HepG2 (cell line): ENCODE data around the gene PHF2. TPM values are rescaled to one million over a fixed set of nuclear protein-coding genes. Genes with fewer than 3 reads are reported as not detected.

Experiments
- ARHGAP35 ChIP-seq: sonication (generic); formaldehyde crosslinking; IDR thresholded peaks from 2 replicates; pipeline ENCODE4 v1.9.0; 2022; ENCODE audit warnings: mild to moderate bottlenecking, inconsistent platforms, moderate library complexity, missing genetic modification reagents, borderline replicate concordance
- ARID5B ChIP-seq: IDR thresholded peaks from 2 replicates; pipeline ENCODE4 v1.4.0; 2020; ENCODE audit warnings: mild to moderate bottlenecking, missing genetic modification reagents
- EZH2 ChIP-seq: conservative IDR thresholded peaks from 2 replicates; pipeline ENCODE4 v1.6.1; 2012; ENCODE audit warnings: mild to moderate bottlenecking, low read depth, low read length, moderate library complexity
- HNF4A ChIP-seq: sonication (generic); formaldehyde crosslinking; IDR thresholded peaks from 2 replicates; pipeline ENCODE4 v1.4.0; 2020; ENCODE audit warnings: missing genetic modification reagents
- MBNL3 ChIP-seq: fragments of 250-450 bp; sonication (Bioruptor Pico); conservative IDR thresholded peaks from 2 replicates; pipeline ENCODE4 v1.8.0; 2022; ENCODE audit warnings: mild to moderate bottlenecking, inconsistent platforms
- PHF8 ChIP-seq: sonication (generic); formaldehyde crosslinking; IDR thresholded peaks from 2 replicates; pipeline ENCODE4 v1.5.0; 2020; ENCODE audit warnings: missing genetic modification reagents
- SAP130 ChIP-seq: IDR thresholded peaks from 2 replicates; pipeline ENCODE4 v1.6.1; 2016; ENCODE audit warnings: low read depth
- YY1 ChIP-seq: IDR thresholded peaks from 2 replicates; pipeline ENCODE4 v1.6.1; 2011; ENCODE audit warnings: low read length, low read depth, moderate library complexity, mild to moderate bottlenecking; ENCODE audit not compliant: insufficient read depth, insufficient replicate concordance
- ZBTB38 ChIP-seq: sonication (generic); formaldehyde crosslinking; IDR thresholded peaks from 2 replicates; pipeline ENCODE4 v1.5.1; 2020; ENCODE audit warnings: mild to moderate bottlenecking, missing genetic modification reagents
- ZNF512B ChIP-seq: sonication (generic); formaldehyde crosslinking; IDR thresholded peaks from 2 replicates; pipeline ENCODE4 v1.5.1; 2020; ENCODE audit warnings: missing genetic modification reagents, mild to moderate bottlenecking, borderline replicate concordance
- ZNF570 ChIP-seq: sonication (generic); formaldehyde crosslinking; IDR thresholded peaks from 2 replicates; pipeline ENCODE4 v1.4.0; 2020; ENCODE audit warnings: mild to moderate bottlenecking, missing genetic modification reagents, borderline replicate concordance
- ZNF687 ChIP-seq: sonication (generic); formaldehyde crosslinking; IDR thresholded peaks from 2 replicates; pipeline ENCODE4 v1.5.1; 2020; ENCODE audit warnings: mild to moderate bottlenecking, missing genetic modification reagents, moderate library complexity
- ZNF772 ChIP-seq: sonication (generic); formaldehyde crosslinking; IDR thresholded peaks from 2 replicates; pipeline ENCODE4 v1.5.0; 2020; ENCODE audit warnings: mild to moderate bottlenecking, missing genetic modification reagents
- polyA plus RNA-seq, 8 experiments: library from polyadenylated mRNA; depleted of rRNA in 3 of 8; stranded (reverse) in 7 of 8; unstranded in 1 of 8; fragments of >200 nt; fragmentation: Illumina TruSeq in 4 of 8; extraction: Trizol in 4 of 8; gene quantifications; 2 replicates each; pipeline versions ENCODE4 v1.2.1 to v1.2.3, GENCODE V29; 2011 to 2016; ENCODE audit warnings: low read depth in 4 of 8, missing spikeins in 1 of 8, mixed read lengths in 1 of 8; ENCODE audit not compliant: insufficient read depth in 1 of 8
- total RNA-seq, 5 experiments: library from RNA; depleted of rRNA; stranded (reverse); fragments of >200 nt; fragmentation: Illumina TruSeq; extraction: Trizol; gene quantifications; 2 replicates each; pipeline ENCODE4 v1.2.3, GENCODE V29; 2016; ENCODE audit warnings: low read depth in 1 of 5
- TF ChIP-seq, protein P1 (sequence below): fragments of 450-650 bp; IDR thresholded peaks from 2 replicates; pipeline ENCODE4 v1.6.1; 2017; ENCODE audit warnings: mild to moderate bottlenecking

Gene PHF2
- total and polyA plus RNA-seq, 2 of the 13 experiments (the other 11 are each of a cell fraction or from before 2014, with no cell fraction given), result 6.6 to 9.1 TPM

- TF ChIP-seq ZBTB38 (CRISPR knock-in tag), result 0 out of 2 replicates have a peak, but pooled peaks have one; percentile 20
- TF ChIP-seq ZNF687, result 0 out of 2 replicates have a peak, but pooled peaks have one; percentile 43
- 0 out of 2 replicates have a peak, but pooled peaks have one; percentile 23 for TF ChIP-seq ZNF772 (CRISPR knock-in tag)
- TF ChIP-seq HNF4A (CRISPR knock-in tag), result no peak
- no peak for TF ChIP-seq ZNF570 (CRISPR knock-in tag)
- TF ChIP-seq ZNF512B (CRISPR knock-in tag), result no peak
- TF ChIP-seq YY1, result no peak
- TF ChIP-seq, protein P1, sequence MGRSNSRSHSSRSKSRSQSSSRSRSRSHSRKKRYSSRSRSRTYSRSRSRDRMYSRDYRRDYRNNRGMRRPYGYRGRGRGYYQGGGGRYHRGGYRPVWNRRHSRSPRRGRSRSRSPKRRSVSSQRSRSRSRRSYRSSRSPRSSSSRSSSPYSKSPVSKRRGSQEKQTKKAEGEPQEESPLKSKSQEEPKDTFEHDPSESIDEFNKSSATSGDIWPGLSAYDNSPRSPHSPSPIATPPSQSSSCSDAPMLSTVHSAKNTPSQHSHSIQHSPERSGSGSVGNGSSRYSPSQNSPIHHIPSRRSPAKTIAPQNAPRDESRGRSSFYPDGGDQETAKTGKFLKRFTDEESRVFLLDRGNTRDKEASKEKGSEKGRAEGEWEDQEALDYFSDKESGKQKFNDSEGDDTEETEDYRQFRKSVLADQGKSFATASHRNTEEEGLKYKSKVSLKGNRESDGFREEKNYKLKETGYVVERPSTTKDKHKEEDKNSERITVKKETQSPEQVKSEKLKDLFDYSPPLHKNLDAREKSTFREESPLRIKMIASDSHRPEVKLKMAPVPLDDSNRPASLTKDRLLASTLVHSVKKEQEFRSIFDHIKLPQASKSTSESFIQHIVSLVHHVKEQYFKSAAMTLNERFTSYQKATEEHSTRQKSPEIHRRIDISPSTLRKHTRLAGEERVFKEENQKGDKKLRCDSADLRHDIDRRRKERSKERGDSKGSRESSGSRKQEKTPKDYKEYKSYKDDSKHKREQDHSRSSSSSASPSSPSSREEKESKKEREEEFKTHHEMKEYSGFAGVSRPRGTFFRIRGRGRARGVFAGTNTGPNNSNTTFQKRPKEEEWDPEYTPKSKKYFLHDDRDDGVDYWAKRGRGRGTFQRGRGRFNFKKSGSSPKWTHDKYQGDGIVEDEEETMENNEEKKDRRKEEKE, result no peak
- TF ChIP-seq SAP130, result 0 out of 2 replicates have a peak, but pooled peaks have one; percentile 6
- no peak for TF ChIP-seq PHF8 (CRISPR knock-in tag)
- no peak for TF ChIP-seq ARHGAP35 (CRISPR knock-in tag)
- TF ChIP-seq MBNL3 (CRISPR knock-in tag), result no peak
- TF ChIP-seq EZH2, result no peak
- TF ChIP-seq ARID5B (CRISPR knock-in tag), result no peak
These were observed 1.2 kb upstream of the PHF2 start (continued) for GRCh38 chr9:93574900-93575795.
